Vagina (tissue), 2 donors: ENCODE data around the gene DEFB132. TPM values are rescaled to one million over a fixed set of nuclear protein-coding genes. Genes with fewer than 3 reads are reported as not detected.

Source experiments
- DNase-seq, 2 donors: peaks; one replicate each; pipeline ENCODE4 v3.0.0-alpha.2; 2017; ENCODE audit errors: extremely low spot score in 2 of 2
- H3K27ac ChIP-seq: fragments of 200-600 bp; sonication (generic); one replicate; pipeline ENCODE4 v1.5.1; 2019
- H3K27me3 ChIP-seq: fragments of 200-600 bp; sonication (generic); one replicate; pipeline ENCODE4 v1.5.1; 2019
- H3K36me3 ChIP-seq, 2 donors: fragments of 200-600 bp; sonication (generic); one replicate each; pipeline ENCODE4 v1.5.1; 2017 to 2019
- H3K4me1 ChIP-seq: fragments of 200-600 bp; sonication (generic); one replicate; pipeline ENCODE4 v1.5.1; 2019
- H3K4me3 ChIP-seq, 2 donors: fragments of 200-600 bp; sonication (generic); 1 replicate in 1 of 2; 2 replicates in 1 of 2; pipeline ENCODE4 v1.5.1; 2016 to 2019
- H3K9me3 ChIP-seq: fragments of 200-600 bp; sonication (generic); one replicate; pipeline ENCODE4 v1.5.1; 2019
- POLR2A ChIP-seq, 2 donors: fragments of 450-650 bp; IDR thresholded peaks; one replicate each; pipeline ENCODE4 v1.6.1; 2017; ENCODE audit warnings: antibody characterized with exemption in 2 of 2, mild to moderate bottlenecking in 2 of 2, moderate library complexity in 2 of 2
- POLR2AphosphoS5 ChIP-seq, 2 donors: sonication (generic); formaldehyde crosslinking; IDR thresholded peaks; one replicate each; pipeline ENCODE4 v1.9.0; 2017; ENCODE audit warnings: antibody characterized with exemption in 2 of 2, mild to moderate bottlenecking in 2 of 2, low read depth in 1 of 2; ENCODE audit not compliant: insufficient read depth in 1 of 2
- intact Hi-C: fragments of 100-400 bp; cut with DNase I; formaldehyde crosslinking; loops from one replicate; pipeline ENCODE4 v1.15.1; 2023
- total RNA-seq: library from RNA; depleted of rRNA; stranded (reverse); fragments of >200 nt; gene quantifications from one replicate; pipeline ENCODE4 v1.2.3, GENCODE V29; 2016
- TF ChIP-seq, protein P1 (sequence below), 3 experiments: fragments of 450-650 bp in 2 of 3; fragments of 200-600 bp in 1 of 3; sonication (generic) in 1 of 3; IDR thresholded peaks; one replicate each; pipeline ENCODE4 v1.5.1; 2017 to 2019; ENCODE audit warnings: antibody characterized with exemption in 3 of 3, mild to moderate bottlenecking in 2 of 3, moderate library complexity in 2 of 3

DEFB132 gene
- total RNA-seq, 1 donor from 2014 or later: not detected

DNA sequence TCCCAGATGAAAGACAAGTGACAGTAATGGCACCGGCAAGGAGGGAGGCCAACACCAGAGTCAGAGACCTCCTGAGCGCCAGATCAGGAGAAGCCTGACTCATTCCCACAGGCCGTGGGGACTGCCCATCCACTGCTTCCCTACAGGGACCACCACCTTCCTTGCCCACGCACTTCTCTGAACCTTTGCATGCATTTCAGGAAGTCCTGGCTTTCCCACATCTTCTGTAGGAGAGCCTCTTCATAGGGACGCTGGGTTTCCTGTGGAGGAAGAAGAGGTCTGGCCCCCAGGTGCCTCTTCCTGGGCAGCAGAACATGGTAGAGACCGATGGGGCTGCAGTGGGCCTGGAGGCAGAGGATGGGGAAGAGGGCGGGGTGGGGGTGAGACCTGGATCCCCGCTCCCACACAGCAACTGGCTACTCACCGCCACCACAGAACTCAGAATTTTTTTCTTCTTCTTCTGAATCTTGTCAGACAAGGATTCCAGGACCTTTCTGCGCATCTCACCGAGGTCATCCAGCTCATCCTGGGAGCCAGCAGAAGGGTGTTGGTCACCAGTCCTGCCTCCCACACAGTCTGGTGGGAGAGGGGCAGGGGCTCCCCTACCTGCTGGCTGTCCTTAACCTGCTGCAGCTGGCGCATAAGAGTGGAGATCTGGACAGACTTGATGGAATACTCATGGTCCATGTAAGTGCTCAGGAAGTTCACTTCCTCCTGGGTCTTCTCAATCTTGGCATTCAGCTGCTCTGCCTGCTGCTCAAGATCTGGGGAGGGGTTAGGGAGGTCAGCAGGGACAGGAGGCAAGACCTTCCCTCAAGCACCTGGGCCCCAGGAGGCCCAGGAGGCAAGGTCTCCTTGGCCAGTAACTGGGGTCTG is 19.3 kb downstream of the DEFB132 start:
- Histone ChIP-seq H3K27me3 (no peaks in the 10 kb centered on the region), H3K36me3 (no peaks in the 10 kb centered on the region), H3K9me3 (no peaks in the 10 kb centered on the region), H3K4me1 (no peaks in the 10 kb centered on the region), H3K4me3 (no peak overlapping the region), H3K27ac (no peak overlapping the region)
- TF ChIP-seq POLR2A (IDR thresholded peaks at IDR 0.05): no peak
- TF ChIP-seq, protein P1, sequence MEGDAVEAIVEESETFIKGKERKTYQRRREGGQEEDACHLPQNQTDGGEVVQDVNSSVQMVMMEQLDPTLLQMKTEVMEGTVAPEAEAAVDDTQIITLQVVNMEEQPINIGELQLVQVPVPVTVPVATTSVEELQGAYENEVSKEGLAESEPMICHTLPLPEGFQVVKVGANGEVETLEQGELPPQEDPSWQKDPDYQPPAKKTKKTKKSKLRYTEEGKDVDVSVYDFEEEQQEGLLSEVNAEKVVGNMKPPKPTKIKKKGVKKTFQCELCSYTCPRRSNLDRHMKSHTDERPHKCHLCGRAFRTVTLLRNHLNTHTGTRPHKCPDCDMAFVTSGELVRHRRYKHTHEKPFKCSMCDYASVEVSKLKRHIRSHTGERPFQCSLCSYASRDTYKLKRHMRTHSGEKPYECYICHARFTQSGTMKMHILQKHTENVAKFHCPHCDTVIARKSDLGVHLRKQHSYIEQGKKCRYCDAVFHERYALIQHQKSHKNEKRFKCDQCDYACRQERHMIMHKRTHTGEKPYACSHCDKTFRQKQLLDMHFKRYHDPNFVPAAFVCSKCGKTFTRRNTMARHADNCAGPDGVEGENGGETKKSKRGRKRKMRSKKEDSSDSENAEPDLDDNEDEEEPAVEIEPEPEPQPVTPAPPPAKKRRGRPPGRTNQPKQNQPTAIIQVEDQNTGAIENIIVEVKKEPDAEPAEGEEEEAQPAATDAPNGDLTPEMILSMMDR (IDR thresholded peaks at IDR 0.05): no peak
- TF ChIP-seq POLR2AphosphoS5 (IDR thresholded peaks at IDR 0.05; ENCODE audit: insufficient read depth in 1 of 2, low read depth in 1 of 2): no peak
- intact Hi-C loops: loop anchor here (10.0 kb wide), 1 partner anchor 48 kb away; the partner anchor contains the start of gene SOX12
- peak in 1 of 2 donors; percentile 77 for DNase-seq

DNA sequence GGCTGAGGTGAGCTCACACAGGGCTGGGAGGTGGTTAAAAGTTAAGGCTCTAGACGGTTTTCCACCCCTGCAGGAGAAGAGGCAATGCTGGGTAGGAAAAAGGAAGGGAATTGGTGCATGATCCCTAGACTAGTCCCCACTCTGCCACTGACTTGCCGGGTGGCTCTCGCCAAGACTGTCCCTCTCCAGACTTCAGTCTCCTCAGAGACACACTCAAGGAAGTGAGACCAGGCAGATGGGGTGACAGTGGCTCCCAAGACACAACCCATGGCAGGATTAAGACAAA is 19.9 kb downstream of the DEFB132 start:
- Histone ChIP-seq H3K36me3 (no peaks in the 10 kb centered on the region), H3K9me3 (no peaks in the 10 kb centered on the region), H3K4me1 (no peaks in the 10 kb centered on the region), H3K27ac (no peak overlapping the region), H3K27me3 (no peaks in the 10 kb centered on the region), H3K4me3 (no peak overlapping the region)
- DNase-seq: no peak
- TF ChIP-seq POLR2AphosphoS5 (IDR thresholded peaks at IDR 0.05; ENCODE audit: insufficient read depth in 1 of 2, low read depth in 1 of 2): no peak
- TF ChIP-seq POLR2A (IDR thresholded peaks at IDR 0.05): no peak
- TF ChIP-seq, protein P1 (IDR thresholded peaks at IDR 0.05): no peak
- intact Hi-C loops: loop anchor here (10.0 kb wide), 1 partner anchor 47 kb away; the partner anchor contains the start of gene SOX12

DNA sequence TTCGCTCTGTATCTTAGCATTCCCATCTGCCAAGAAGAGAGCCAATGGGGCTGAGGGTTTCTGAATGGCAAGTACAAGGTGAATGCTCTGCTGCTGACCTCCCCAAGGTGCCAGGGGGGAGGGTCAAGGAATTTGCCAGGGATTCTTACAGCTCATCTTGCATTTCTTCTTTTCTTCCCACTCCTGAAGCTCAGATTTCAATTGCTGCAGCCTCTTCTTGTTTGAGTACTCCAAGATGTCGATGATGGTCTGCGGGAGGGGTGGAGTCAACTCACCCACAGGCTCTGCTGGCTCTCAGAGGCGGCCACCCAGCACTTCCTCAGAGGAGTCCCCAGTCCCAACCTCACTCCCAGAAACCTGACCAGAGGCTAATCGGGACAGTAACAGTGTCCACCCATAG is 20.7 kb downstream of the DEFB132 start:
- H3K27me3 ChIP-seq: no peaks in the 10 kb centered on the region
- H3K4me1 ChIP-seq: no peaks in the 10 kb centered on the region
- no peaks in the 10 kb centered on the region for H3K9me3 ChIP-seq
- intact Hi-C loops: loop anchor here (10.0 kb wide), 1 partner anchor 47 kb away; the partner anchor contains the start of gene SOX12
- TF ChIP-seq, protein P1 (IDR thresholded peaks at IDR 0.05): no peak
- TF ChIP-seq POLR2AphosphoS5 (IDR thresholded peaks at IDR 0.05; ENCODE audit: insufficient read depth in 1 of 2, low read depth in 1 of 2) (no peak), POLR2A (IDR thresholded peaks at IDR 0.05) (no peak)
- no peak overlapping the region for H3K4me3 ChIP-seq
- no peak for DNase-seq
- H3K27ac ChIP-seq: no peak overlapping the region
- H3K36me3 ChIP-seq: no peaks in the 10 kb centered on the region

DNA sequence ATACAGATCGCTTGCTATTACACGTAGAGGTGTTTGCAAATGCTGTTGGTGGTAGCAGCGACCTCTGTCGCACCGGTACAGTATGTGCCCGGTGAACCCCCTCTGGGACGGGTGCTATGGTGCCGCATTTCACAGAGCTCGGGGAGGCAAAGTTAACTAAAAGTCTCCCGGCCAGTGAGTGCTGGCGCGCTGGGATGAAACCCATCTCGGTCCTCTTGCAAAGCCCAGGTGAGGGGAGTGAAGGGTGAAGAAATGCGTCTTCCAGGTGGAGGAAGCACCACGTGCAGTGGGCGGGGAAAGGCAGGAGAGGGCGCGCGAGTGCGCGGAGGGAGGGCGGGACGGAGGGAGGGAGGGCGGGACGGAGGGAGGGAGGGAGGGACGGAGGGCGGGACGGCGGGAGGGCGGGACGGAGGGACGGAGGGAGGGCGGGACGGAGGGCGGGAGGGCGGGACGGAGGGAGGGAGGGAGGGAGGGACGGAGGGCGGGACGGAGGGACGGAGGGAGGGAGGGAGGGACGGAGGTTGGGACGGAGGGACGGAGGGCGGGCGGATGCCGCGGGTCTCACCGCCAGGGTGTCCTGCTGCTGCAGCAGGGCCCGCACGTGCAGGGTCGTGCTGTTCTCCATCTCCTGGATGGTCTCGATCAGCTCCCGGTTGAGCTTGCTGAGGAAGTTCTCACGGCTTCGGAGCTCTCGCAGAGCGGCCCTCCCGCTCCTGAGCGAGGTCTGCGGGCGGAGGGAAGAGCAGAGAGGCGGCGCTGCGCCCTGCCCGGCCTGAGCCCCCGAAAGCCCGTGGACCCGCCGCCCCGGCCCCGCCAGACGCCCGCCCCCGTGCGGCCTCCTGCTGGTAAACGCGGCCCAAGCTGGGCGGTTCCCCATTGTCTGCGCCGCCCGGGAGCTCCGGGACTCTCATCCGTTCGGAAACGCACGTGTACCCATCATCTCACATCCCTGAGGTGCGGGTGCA is 21.4 kb downstream of the DEFB132 start:
- intact Hi-C loops: loop anchor here (10.0 kb wide), 1 partner anchor 46 kb away; the partner anchor contains the start of gene SOX12
- H3K4me1 ChIP-seq: no peaks in the 10 kb centered on the region
- H3K27me3 ChIP-seq: no peaks in the 10 kb centered on the region
- H3K27ac ChIP-seq: no peak overlapping the region
- peak in 1 of 2 donors; percentile 62 for DNase-seq
- H3K36me3 ChIP-seq: no peaks in the 10 kb centered on the region
- no peaks in the 10 kb centered on the region for H3K9me3 ChIP-seq
- H3K4me3 ChIP-seq: peak overlapping the region in 1 of 2 donors; percentile 33
- TF ChIP-seq, protein P1 (IDR thresholded peaks at IDR 0.05): no peak
- TF ChIP-seq POLR2A (IDR thresholded peaks at IDR 0.05) (no peak), POLR2AphosphoS5 (IDR thresholded peaks at IDR 0.05; ENCODE audit: insufficient read depth in 1 of 2, low read depth in 1 of 2) (no peak)
